ENCODE data around the gene CHCHD4.
A peak's percentile ranks its signal among the peaks of the same experiment; 100 is the strongest.

DNA sequence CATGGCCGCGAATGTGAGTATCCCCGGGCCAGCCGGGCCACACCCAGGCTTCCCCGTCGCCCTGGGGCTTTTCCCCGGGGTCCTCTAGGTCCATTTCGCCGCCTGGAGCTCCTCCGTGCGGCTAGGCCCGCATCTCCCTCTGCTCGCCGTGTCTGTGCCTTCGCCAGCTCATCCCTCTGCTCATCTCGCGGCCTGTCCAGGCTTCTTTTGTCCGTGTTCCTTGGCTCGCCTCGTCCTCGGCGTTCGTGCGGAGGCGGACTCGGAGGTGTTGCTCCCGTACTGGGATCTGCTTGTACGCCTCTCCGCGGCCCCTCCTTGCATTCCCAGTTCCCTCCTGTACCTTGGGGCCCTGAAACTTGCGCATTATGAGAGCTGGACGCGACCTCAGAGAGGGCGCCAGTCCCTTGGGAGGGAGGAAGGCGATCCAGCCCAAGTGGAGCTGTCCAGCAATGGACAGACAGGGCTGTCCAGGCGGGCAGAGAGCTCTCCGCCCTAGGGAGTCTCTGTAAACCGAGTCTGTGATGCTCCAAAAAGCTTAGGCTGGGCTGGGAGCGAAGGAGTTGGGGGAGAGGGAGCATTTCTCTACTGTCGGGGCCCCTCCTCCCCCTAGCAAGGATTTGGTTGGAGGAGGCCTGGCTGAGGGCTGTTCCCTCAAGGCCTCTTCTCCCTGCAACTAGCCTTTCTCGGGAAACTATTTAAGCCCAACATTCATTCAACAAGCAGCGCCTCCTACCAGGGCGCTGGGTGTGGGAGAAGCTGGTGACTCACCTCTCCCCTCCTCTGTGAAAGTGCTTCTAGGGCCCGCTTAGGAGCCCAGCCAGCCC is 735 bp upstream of the CHCHD4 start:
- TF ChIP-seq MEF2A (IDR thresholded peaks at IDR 0.05; ENCODE audit: borderline replicate concordance, low read depth) (no peak), RFX5 (IDR thresholded peaks at IDR 0.05; ENCODE audit: low read length) (no peak), TEAD4 (IDR thresholded peaks at IDR 0.05; ENCODE audit: borderline replicate concordance, insufficient read depth) (no peak)
- TF ChIP-seq, protein P1, sequence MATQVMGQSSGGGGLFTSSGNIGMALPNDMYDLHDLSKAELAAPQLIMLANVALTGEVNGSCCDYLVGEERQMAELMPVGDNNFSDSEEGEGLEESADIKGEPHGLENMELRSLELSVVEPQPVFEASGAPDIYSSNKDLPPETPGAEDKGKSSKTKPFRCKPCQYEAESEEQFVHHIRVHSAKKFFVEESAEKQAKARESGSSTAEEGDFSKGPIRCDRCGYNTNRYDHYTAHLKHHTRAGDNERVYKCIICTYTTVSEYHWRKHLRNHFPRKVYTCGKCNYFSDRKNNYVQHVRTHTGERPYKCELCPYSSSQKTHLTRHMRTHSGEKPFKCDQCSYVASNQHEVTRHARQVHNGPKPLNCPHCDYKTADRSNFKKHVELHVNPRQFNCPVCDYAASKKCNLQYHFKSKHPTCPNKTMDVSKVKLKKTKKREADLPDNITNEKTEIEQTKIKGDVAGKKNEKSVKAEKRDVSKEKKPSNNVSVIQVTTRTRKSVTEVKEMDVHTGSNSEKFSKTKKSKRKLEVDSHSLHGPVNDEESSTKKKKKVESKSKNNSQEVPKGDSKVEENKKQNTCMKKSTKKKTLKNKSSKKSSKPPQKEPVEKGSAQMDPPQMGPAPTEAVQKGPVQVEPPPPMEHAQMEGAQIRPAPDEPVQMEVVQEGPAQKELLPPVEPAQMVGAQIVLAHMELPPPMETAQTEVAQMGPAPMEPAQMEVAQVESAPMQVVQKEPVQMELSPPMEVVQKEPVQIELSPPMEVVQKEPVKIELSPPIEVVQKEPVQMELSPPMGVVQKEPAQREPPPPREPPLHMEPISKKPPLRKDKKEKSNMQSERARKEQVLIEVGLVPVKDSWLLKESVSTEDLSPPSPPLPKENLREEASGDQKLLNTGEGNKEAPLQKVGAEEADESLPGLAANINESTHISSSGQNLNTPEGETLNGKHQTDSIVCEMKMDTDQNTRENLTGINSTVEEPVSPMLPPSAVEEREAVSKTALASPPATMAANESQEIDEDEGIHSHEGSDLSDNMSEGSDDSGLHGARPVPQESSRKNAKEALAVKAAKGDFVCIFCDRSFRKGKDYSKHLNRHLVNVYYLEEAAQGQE (IDR thresholded peaks at IDR 0.05; ENCODE audit: low read depth, low read length) = peak; percentile 94
- TF ChIP-seq, protein P2, sequence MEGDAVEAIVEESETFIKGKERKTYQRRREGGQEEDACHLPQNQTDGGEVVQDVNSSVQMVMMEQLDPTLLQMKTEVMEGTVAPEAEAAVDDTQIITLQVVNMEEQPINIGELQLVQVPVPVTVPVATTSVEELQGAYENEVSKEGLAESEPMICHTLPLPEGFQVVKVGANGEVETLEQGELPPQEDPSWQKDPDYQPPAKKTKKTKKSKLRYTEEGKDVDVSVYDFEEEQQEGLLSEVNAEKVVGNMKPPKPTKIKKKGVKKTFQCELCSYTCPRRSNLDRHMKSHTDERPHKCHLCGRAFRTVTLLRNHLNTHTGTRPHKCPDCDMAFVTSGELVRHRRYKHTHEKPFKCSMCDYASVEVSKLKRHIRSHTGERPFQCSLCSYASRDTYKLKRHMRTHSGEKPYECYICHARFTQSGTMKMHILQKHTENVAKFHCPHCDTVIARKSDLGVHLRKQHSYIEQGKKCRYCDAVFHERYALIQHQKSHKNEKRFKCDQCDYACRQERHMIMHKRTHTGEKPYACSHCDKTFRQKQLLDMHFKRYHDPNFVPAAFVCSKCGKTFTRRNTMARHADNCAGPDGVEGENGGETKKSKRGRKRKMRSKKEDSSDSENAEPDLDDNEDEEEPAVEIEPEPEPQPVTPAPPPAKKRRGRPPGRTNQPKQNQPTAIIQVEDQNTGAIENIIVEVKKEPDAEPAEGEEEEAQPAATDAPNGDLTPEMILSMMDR (IDR thresholded peaks at IDR 0.05) = no peak; the same call in 1 of the 2 replicates
